ENCODE data around the gene HIGD1A.

The HIGD1A gene

GRCh38 chr3:42763021-42763420 is 41.3 kb downstream of the HIGD1A start:
- in situ Hi-C loops (cut with MboI; ENCODE audit: low pct_unique_long_range_greater_than_20kb, low sequenced_read_pairs, unreplicated experiment), result no loop called here
- peak; percentile 36 for DNase-seq (ENCODE audit: low spot score)
- TF ChIP-seq, protein P1, sequence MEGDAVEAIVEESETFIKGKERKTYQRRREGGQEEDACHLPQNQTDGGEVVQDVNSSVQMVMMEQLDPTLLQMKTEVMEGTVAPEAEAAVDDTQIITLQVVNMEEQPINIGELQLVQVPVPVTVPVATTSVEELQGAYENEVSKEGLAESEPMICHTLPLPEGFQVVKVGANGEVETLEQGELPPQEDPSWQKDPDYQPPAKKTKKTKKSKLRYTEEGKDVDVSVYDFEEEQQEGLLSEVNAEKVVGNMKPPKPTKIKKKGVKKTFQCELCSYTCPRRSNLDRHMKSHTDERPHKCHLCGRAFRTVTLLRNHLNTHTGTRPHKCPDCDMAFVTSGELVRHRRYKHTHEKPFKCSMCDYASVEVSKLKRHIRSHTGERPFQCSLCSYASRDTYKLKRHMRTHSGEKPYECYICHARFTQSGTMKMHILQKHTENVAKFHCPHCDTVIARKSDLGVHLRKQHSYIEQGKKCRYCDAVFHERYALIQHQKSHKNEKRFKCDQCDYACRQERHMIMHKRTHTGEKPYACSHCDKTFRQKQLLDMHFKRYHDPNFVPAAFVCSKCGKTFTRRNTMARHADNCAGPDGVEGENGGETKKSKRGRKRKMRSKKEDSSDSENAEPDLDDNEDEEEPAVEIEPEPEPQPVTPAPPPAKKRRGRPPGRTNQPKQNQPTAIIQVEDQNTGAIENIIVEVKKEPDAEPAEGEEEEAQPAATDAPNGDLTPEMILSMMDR (IDR thresholded peaks at IDR 0.05; ENCODE audit: extremely low read depth, insufficient read depth, missing control alignments), result no peak

DNA sequence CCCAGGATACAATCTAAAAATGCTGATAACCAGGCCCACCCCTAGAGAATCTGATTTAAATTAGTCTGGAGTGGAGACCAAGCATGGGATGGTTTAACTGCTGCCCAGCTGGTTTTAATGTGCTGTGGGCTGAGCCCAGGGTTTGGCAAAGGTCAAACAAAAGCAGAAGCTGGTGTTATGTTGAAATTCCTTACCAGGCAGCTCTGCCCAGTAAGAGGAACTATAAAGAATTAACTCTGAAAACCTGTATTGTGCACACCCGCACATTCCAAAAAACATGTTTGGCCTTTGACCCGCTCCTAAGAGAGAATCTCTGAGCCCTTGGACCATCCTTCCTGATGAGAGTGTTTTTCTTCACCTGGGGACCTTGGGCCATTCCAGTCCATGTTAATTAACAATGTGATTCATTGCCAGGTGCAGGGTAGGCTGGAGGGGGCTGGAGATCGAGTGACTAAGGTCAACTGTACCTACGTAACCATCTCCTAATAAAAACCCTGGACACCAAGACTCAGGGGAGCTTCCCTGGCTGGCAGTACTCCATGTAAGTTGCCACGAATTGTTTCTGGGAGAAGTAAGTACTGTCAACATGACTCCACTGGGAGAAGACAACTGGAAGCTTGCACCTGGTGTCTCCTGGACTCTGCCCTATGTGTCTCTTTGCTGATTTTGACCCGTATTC is 42.1 kb downstream of the HIGD1A start:
- TF ChIP-seq, protein P1 (IDR thresholded peaks at IDR 0.05; ENCODE audit: extremely low read depth, insufficient read depth, missing control alignments), result no peak
- in situ Hi-C loops (cut with MboI; ENCODE audit: low pct_unique_long_range_greater_than_20kb, low sequenced_read_pairs, unreplicated experiment), result no loop called here
- DNase-seq (ENCODE audit: low spot score), result no peak

DNA sequence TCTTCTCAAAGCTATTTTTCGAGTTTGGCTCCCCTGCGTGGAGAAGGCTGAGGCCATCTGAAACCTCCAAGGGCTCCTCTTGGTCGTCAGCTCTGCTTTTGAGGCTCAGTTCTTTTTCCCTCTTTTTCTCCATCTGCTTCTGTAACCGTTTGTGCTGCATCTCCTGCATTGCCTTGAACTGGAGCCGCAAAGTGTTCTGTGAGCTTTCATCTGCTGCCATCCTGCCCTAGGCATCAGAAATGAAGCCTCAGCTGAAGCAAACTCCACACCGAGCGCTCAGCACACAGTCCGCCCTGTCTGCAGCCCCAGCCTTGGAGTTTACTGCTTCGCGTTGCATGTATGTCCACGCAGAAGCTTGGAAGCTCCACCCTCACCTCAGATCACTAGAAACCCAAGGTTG is 46.2 kb downstream of the HIGD1A start:
- in situ Hi-C loops (cut with MboI; ENCODE audit: low pct_unique_long_range_greater_than_20kb, low sequenced_read_pairs, unreplicated experiment), result no loop called here
- TF ChIP-seq, protein P1 (IDR thresholded peaks at IDR 0.05; ENCODE audit: extremely low read depth, insufficient read depth, missing control alignments), result no peak
- DNase-seq (ENCODE audit: low spot score), result no peak

DNA sequence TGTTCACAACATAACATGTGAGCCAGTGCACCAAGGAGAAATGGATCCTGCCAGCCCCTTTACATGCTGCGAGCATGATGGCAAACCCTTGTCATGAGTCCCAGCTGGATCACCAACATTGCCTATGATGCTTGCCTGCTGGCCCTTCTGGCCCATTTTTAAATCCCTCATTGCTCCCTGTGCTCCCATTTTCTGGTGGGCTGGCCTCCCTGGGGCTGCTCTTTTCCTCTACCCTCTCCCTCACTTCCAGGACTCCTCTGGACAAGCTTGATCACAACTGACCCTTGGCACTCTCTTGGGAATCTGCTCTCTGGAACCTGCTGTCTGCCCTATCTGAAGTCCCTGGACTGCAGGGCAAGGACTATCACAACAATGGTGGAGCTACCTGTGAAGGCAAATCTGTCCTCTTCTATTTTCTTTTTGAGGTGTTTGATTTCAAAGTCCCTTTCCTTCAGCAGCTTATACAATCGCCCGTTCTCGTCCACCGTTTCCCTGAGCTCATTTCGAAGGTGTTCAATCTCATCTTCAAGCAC is 47.5 kb downstream of the HIGD1A start:
- DNase-seq (ENCODE audit: low spot score), result no peak
- TF ChIP-seq, protein P1 (IDR thresholded peaks at IDR 0.05; ENCODE audit: extremely low read depth, insufficient read depth, missing control alignments), result no peak
- in situ Hi-C loops (cut with MboI; ENCODE audit: low pct_unique_long_range_greater_than_20kb, low sequenced_read_pairs, unreplicated experiment), result no loop called here

GRCh38 chr3:42755681-42756578 is 48.4 kb downstream of the HIGD1A start:
- in situ Hi-C loops (cut with MboI; ENCODE audit: low pct_unique_long_range_greater_than_20kb, low sequenced_read_pairs, unreplicated experiment), result no loop called here
- TF ChIP-seq, protein P1 (IDR thresholded peaks at IDR 0.05; ENCODE audit: extremely low read depth, insufficient read depth, missing control alignments), result peak; percentile 39
- no peak for DNase-seq (ENCODE audit: low spot score)

GRCh38 chr3:42753757-42754156 is 50.5 kb downstream of the HIGD1A start:
- in situ Hi-C loops (cut with MboI; ENCODE audit: low pct_unique_long_range_greater_than_20kb, low sequenced_read_pairs, unreplicated experiment), result no loop called here
- TF ChIP-seq, protein P1 (IDR thresholded peaks at IDR 0.05; ENCODE audit: extremely low read depth, insufficient read depth, missing control alignments), result no peak
- no peak for DNase-seq (ENCODE audit: low spot score)

Measured in GM13977 (cell line).